A172 (cell line): ENCODE data around the gene APOL2. TPM values are rescaled to one million over a fixed set of nuclear protein-coding genes. Genes with fewer than 3 reads are reported as not detected.
"Not testable (repeated sequence)": the region's sequence is repeated elsewhere in the genome, so short reads cannot be mapped to it uniquely, and the experiment has no call there.

Experiments
- DNase-seq: peaks from one replicate; pipeline ENCODE4 v3.0.0-alpha.2; 2015; ENCODE audit warnings: low spot score
- total RNA-seq: library from RNA; depleted of rRNA; stranded (reverse); fragments of >200 nt; shearing (Covaris generic); gene quantifications from 2 replicates; pipeline ENCODE4 v1.2.3, GENCODE V29; 2014

APOL2 gene
- total RNA-seq, 1 experiment from 2014 or later: 46.9 TPM

DNA sequence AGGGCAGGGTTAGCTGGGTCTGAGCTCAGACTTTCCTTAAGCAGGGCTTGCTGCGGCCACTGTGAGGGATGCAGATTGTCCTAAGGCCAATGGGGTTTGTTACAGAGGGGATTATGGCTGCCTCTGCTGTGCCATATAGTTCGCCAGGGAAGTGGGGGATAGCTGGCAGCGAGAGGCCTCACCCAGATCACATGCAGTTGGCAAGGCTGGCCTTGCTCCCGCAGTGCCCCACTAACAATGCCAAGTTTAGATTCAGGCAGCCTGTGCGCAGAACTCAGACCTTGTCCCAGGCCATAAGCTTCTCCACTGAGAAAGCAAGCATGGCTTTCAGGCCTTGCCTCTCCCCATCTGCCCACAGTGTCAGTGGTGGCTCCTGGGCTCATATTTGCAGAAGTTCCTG is 4.7 kb upstream of the APOL2 start:
- DNase-seq: no peak

DNA sequence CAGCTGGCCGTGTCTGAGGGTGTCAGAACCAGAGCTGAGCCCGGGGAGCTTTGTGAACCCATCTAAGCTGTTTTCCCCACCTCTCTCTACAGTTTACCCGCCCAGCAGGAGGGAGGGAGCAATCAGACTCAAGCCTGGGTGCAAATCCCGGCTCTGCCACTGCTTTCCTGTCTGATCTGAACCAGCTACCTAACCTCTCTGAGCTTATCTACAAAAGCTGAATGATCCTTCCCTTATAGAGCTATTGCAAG is 252 bp downstream of the APOL2 start:
- no peak for DNase-seq

DNA sequence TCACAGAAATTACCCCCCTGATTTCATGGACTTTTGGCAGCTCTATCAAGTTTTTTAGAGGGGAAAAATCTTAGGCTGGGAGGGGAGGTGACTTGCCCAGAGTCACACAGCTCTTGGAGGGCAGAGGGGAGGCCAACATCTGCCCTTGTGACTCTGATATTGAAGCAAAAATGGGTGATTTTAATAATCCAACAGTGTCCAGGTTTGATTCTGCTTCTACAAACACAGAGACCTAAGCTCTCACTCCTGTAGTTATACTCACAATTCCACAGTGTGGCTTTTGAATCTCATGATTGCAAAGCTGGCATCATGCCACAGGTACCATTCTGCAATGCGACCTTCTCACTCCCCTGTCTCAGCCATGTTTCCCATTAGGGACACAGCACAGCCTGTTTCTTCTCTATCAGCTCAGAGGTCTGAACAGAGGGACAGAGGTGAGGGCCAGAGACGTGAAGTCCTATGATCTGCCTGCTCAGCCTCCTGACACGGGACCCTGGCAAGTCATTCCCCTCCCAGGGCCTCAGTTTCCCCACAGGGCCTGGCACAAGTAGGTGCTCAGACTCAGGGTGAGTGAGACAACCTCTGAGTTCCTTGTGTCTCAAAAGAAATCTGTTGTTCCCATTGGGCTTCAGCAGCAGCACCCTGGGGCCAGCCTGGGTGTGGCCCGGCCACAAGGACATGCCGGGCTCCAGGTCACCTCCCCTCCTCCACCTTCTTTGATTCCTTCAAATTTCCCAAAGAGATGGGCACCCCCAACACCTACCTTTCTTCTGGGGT is 766 bp downstream of the APOL2 start:
- DNase-seq: no peak

DNA sequence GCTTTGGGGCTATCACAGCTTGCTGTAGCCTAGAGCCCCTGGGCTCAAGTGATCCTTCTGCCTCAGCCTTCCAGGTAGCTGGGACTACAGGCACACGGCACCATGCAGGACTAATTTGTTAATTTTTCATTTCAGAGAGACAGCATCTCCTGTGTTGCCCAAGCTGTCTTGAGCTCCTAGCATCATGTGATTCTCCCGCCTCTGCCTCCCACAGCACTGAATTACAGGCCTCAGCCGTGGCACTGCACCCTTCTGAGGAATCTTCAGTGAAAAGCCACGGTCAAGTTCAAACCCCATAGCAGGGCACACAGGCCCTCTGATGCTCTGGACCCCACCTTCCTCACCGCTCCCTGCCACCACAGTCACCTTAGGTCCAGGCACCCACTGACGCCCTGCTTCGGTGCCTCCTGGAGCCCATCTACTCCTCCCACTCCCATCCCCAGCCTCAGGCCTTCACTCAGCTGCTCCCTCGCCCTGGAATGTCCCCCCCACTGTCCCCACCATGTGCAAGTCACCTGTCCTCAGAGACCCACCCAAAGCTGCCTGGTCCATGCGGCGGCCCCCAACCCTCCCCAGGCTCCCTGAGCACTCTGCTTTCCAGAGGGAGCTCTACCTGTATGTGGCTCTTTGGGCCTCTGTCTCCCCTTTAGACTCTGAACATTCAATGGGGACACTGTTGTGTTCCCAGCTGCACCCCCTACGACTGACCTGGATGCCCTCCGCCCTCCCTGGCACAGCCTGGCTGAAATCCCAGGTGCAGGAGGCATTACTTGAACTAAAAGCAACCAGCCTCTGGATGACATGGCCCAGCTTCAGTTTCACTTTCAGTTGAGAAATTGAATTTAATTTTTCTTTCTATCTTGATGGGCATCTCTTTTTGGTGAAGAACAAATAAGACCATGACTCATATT is 1.6 kb downstream of the APOL2 start:
- no peak for DNase-seq

DNA sequence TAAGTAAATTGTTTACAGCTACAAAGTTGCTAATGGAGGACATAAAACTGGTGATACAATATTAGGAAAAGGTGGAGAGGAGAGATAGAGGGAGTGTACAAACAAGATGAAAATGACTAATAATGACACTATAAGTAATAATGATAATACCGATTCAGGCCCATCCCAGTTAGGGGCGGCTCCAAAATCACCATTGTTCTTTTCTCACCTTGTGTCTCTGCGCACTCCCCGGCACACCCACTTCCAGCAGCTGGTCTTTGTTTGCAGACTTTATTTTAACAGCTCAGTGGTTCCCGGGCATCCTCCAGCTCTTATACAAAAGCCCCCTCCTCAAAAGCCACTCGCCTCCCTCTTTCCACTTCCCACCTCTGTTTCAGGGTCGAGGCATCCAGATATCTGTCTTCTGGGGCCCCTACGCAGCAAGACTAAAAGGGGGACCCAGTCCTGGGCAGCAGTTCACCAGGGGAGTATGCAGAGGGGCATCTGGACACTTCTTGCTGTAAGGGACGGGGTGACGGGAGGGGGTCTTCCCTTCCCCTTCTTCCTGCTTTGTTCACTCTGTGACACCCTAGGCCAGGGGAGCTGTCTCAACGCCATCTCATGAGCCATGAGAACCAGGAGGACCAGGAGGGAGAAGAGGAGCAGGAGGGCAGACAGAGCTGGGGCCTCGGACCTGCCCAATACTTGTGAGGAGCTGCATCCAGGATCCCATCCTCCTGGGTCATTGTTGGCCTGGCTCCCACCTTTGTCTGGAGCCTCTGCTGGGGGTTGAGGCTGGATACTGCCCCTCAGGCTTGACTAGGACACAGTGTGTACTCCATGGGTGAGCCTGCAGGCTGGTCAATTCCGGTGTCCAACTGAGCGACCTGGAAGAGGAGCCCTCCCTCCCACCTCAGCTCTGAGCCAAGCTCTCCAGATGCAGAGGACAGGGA is 2.7 kb downstream of the APOL2 start:
- no peak for DNase-seq

DNA sequence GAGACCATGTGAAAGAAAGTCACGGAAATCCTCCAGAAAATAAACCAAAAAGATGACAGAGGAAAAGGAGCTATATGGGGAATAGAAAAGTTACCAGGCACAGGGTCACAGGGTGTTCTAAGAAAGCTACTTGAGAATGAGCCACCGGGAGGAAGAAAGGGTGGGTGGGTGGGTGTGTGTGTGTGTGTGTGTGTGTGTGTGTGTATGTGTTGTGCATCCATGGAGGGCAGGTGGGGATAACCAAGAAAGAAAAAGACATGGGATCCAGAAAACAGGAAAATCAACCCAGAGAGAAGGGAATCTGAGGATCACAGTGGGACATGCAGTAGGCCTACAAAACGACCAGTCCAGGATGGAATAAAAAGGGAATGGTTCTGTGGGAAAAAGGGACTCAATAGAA is 3.7 kb downstream of the APOL2 start:
- no peak for DNase-seq

DNA sequence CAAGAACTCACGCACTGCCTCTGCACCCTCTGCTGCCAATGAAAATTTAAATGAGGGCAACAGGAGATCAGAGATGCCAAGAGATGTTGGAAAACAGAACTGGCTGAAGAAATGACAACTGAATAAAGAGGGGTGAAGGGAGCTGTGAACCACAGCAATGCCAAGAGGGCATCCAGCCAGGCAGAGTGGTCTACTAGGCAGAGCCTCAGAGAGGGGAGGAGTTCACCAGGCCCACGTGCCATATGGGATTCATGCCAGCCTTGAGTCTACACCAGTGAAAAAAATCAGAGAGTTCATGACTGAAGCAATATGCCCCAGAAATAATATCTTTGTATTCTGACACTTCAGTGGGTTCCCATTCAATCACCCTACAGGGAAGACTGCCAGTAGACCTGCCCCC is 4.4 kb downstream of the APOL2 start:
- no peak for DNase-seq

DNA sequence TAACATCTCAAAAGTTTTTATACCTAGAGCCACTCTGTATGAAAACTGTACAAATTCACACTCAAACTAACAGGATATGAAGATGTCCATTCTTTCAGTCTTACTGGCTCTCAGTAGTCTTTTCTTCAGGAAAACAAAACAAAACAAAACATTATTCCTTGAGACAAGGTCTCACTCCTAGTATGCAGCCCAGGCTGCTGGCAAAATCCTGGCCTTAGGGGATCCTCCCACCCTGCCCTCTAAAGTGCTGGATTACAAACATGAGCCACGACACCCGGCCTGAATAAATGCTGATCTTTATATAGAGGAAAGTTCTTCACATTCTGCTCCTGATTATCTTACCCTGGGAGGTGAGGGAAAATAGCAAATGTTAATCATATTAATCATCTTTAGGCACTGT is 5.1 kb downstream of the APOL2 start:
- no peak for DNase-seq

DNA sequence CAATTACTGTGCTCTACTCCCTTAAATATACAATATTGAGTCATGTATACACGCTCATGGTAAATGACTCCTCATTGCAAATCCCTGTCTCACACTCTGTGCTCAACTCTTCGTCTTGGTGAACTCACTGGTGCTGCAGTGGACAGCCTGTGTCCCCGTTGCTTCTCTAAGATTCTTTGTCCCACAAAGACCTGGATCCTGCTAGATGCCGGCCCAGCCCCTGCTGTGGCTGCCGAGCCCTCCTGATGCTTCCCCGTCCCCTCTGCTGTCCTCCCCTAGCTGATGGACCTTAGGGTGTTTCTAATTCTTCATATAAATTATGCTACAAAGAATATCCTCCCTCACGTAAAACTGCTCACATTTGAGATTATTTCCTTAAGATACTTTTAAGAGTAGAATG is 5.5 kb downstream of the APOL2 start:
- DNase-seq: no peak

DNA sequence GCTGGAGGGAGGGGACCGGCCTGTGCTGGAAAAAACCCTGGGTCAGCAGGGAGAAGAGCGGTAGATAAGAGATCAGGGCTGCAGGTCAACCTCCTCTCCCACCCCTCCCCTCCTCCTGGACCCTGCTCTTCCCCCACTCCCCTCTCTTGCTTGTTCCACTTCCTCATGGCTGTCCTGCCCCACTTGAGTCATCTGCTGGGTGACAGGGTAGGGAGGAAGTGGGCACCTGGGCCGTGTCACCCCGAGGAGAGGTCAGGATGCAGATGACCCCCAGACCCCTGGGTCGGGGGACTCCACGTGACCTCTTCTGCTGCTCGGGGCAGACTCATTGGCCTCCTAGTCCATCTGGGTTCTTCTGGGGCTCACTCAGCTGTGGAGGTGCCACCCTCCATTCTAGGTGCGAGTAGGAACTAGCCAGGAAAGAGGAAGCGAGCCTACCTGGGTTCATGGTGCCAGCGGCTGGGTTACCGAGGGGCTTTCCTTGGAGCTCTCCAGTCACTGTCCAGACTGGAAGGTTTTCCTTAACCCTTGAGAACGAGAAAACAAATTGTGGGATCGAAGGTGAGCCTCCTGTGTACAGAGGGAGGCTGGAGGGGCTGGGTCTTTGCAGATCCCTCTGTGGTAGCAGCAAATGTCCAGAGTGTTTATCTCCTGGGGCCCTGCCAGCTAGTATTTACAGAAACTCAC is 6.5 kb downstream of the APOL2 start:
- DNase-seq: no peak

DNA sequence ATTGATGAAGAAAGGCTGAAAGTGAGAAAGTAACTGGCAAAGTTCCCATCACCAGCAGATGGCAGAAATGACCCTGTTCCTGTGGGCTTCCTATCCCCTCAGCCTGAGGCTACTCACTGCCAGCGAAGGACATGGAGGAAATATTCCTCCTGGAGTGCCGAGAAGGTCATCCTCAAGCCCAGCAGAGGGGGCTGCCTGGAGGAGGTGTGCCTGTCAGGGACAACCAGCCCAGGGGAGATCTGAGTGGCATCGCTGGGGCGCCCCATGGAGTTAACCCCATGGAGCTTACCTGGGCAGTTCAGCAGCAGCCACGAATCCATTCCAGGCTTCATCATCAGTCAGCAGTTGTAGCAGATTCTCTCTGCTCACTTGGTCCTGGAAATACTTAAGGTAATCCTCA is 8.3 kb downstream of the APOL2 start:
- not testable (repeated sequence) for DNase-seq

DNA sequence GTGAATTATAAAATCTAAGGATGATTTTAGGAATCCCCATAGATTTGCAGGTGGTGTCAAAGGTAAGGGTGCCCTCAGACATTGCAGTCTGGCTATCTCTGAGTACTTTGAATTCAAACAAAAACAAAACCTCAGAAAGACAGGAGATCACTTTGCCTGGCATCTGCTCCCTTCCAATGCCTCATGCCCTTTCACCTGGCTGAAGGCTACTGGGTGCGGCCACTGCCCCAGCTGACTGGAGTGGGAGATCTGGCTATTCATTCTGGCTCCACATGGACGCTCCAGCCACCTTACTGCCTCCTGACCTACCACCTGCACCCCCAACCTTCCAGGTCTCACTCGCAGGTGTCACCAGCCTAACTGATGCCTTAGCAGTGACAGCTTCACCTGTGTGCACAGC is 9.7 kb downstream of the APOL2 start:
- DNase-seq: not testable (repeated sequence)

DNA sequence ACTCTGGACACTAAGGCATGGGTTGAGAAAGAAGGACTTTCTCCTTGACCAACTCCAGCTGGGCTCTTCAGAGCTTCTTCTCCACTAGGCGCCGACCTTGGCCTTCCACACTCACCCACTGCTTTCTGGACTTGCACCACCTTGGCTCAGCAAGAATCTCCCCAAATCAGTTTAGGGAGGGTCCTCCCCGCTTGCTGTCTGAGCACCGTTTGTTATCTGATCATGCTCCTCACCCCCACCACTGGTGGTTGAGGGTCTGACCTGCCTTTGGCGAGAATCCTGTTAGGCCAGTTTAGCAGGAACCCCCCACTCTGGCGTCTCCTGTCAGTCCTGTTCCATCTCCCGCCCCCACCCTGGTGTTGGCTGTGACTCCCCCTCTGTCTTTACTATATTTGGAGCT is 10.4 kb downstream of the APOL2 start:
- DNase-seq: no peak

DNA sequence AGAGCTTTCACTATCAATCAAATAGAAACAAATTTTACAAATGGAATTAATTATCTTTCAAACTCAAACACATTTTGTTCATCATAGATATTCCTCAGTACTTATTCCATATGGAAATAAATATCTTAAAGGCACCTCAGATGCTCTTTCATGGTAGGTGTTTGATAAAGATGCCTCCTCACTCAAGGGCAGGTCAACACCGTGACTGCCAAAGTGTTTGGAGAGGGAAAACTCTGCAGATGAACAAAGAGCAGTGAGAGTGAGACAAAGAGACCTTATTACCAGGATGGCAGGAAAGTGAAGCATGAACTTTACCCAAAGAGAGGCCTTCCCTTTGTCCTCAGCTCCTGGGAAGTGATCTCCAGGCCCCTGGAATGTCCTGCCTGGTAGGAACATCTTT is 11.0 kb downstream of the APOL2 start:
- not testable (repeated sequence) for DNase-seq

DNA sequence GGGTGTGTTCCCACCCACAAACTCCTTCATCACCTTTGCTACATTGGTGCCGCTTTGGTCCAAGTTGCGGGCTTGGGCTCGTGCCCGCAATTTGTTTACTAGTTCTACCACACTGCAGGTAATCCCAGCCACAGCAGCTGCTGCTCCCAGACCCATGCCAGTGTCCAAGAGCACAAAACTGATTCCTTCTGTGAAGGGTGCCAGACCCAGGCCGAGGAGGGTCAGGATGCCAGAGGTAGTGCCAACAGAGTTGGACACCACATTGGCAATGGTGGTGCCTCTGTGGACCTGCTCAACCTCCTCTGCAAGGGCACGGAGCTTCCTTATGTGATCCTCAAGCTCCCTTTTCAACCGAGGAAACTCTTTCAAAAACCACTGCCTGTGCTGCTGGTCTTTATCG is 11.5 kb downstream of the APOL2 start:
- no peak for DNase-seq

DNA sequence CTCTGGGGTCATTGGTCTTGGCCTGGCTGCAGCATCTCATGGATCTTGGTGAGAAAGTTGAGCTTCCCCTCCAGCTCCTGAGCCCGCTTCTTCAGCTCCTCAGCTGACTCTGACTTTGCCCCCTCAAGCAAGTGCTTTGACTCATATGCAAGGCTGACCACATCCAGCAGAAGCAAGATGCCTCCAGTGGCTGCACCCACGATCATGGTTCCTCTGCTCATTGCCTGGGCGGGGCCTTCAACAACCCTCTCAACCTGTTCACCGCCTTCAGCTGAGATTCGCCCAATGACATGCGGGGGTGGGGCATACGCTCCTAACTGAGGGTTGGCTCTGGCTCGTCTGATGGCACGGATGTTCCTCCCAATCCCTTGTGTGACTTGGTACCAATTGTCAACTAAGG is 11.9 kb downstream of the APOL2 start:
- no peak for DNase-seq

DNA sequence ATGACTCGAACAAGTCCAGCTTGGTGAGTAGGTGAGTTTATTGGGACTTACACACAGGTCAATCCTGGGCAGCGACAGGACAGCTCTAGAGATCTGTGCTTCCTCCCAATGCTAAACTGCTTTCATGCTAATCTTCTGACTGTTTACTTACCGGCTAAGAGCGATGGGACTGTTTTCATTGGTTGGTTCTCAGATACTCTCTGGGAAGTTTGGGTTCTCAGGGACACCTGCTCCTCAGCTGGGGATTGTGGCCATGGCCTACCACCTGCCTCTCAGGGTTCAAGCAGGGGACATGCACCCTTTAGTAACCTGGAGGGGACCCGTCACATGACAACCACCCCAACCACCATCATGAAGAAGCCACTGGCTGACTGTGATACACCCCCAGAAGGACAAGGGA is 13.1 kb downstream of the APOL2 start:
- DNase-seq: no peak

DNA sequence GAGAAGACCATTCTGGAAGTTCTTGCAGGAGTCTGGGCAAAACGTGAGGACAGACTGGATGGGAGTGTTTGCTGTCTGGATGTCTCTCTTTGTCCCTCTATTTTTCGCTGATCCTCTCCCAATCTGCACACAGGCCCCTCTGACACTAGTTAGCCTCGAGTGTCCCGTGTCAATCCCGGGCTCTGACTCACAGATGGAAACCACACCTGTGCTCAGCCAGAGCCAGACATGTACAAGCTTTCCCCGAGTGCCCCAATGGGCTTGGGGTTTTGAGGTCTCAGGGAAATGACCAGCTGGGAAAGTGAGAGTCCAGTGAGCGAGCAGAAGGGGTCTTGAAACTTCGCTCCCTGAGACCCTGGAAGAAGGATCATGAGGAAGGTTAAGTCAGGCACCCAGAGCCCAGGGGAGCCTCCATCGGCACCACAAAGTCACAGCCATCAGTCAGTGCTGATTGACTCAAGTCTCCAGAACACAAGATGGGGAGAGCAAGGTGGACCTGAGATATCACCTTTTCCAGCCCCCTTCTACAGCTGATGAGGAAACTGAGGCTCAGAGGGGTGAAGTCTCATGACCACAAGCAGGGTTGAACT is 13.9 kb downstream of the APOL2 start:
- DNase-seq: no peak

DNA sequence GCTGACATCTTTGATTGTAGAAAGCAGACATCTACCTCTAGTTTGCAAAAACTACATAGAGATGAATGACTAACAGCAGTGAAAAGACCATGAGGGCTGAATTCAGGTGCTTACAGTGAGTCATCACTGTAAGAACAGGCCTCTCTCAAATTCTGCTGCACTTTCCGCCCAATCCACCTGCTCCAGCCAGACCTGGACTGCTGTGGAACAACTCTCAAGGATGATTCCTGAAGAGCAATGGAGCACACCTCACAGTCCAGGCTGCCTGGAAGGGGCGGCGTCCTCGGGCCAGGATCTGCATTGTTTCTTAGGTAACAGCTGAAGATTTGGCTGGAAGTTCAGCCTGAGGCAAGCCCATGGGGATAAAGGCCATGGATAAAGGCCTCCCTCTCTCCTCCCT is 15.1 kb downstream of the APOL2 start:
- no peak for DNase-seq

DNA sequence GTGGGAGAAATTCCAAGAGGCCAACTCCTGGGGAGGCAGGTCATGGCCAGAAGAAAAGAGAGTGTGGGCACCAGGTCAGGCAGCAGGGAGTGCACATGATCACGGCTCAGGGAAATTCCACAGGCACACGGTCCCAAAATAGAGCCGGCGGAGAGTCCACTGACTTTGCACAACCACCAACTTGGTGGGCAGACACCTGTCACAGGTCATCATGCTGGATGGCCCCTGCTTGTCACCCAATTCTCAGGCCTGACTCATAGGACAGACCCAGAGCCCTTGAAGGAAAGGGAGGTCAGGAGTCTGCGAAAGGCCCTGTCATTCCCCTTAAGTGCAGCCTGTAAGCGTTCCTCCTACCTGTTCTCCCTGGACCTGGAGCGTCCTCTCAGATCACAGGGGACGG is 15.8 kb downstream of the APOL2 start:
- DNase-seq: no peak

DNA sequence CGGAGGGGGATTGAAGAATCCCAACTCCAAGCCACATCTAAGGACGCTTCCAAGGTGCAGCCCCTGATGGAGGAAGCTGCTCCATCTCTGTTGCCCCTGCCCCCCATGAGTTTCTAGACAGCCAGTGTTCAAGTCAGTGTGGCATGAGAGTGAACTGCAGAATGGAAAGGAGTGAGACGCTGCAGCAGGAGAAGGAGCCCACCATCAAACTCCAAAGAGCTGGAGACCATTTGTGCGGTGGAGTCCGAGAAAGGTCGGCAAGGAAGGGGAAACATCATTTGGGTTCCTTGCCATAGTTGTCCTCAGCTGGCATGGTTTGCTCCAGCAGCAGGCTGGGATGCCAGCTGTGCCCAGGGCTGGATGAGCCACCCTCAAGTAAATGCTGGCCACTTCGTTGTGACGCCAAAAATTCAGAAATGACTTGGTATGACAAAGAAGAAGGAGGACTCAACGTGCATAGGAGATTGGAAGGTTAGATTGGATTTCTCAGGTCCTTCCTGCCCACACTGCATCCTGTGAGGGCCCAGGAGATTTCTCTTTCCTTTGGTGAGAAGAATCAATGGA is 16.4 kb downstream of the APOL2 start:
- no peak for DNase-seq
